HG02840 (cell line): Measurements from ENCODE around the gene ERMARD.
"Not testable (repeated sequence)": the region's sequence is repeated elsewhere in the genome, so short reads cannot be mapped to it uniquely, and the experiment has no call there.

Source experiments
- ATAC-seq: cut with Tn5 transposase; IDR thresholded peaks from one replicate; pipeline ENCODE4 v1.9.1; 2021; ENCODE audit warnings: mild to moderate bottlenecking, moderate library complexity, moderate number of reproducible peaks; ENCODE audit not compliant: unreplicated experiment, low FRiP score

ERMARD gene

GRCh38 chr6:169729961-169730360, 21.5 kb upstream of the ERMARD start:
- no peak for ATAC-seq

GRCh38 chr6:169738204-169738975, 13.0 kb upstream of the ERMARD start:
- no peak for ATAC-seq

GRCh38 chr6:169738976-169739529, 12.4 kb upstream of the ERMARD start:
- no peak for ATAC-seq

GRCh38 chr6:169741344-169741743, 10.1 kb upstream of the ERMARD start:
- no peak for ATAC-seq

GRCh38 chr6:169745405-169745804, 6.0 kb upstream of the ERMARD start:
- no peak for ATAC-seq

GRCh38 chr6:169746556-169746955, 4.9 kb upstream of the ERMARD start:
- no peak for ATAC-seq

- no peak for ATAC-seq
Observed at GRCh38 chr6:169752074-169752623, 727 bp downstream of the ERMARD start.

- ATAC-seq = no peak
Observed at GRCh38 chr6:169755162-169755561, 3.7 kb downstream of the ERMARD start.

- ATAC-seq = no peak
Observed at GRCh38 chr6:169763308-169763707, 11.9 kb downstream of the ERMARD start.

- ATAC-seq = no peak
Observed at GRCh38 chr6:169763881-169764280, 12.5 kb downstream of the ERMARD start.

- ATAC-seq = not testable (repeated sequence)
Observed at GRCh38 chr6:169765789-169766188, 14.4 kb downstream of the ERMARD start.

GRCh38 chr6:169766232-169766631, 14.8 kb downstream of the ERMARD start:
- no peak for ATAC-seq

GRCh38 chr6:169766921-169767736, 15.7 kb downstream of the ERMARD start:
- ATAC-seq = no peak

GRCh38 chr6:169774347-169774746, 22.9 kb downstream of the ERMARD start:
- ATAC-seq = no peak

- no peak for ATAC-seq
Observed at GRCh38 chr6:169775321-169775720, 23.9 kb downstream of the ERMARD start.

- no peak for ATAC-seq
Observed at GRCh38 chr6:169776379-169776778, 25.0 kb downstream of the ERMARD start.

- ATAC-seq = no peak
Observed at GRCh38 chr6:169777896-169778295, 26.5 kb downstream of the ERMARD start.

GRCh38 chr6:169778646-169779045, 27.2 kb downstream of the ERMARD start:
- no peak for ATAC-seq

GRCh38 chr6:169779092-169779815, 27.8 kb downstream of the ERMARD start:
- ATAC-seq = no peak

- ATAC-seq = no peak
Observed at GRCh38 chr6:169779896-169780295, 28.5 kb downstream of the ERMARD start.
